ENCODE measurements around the gene REN. TPM values are rescaled to one million over a fixed set of nuclear protein-coding genes. Genes with fewer than 3 reads are reported as not detected.

Gene REN
- total and polyA plus RNA-seq, 2 of the 8 experiments (the other 6 are each of a cell fraction or from before 2014, with no cell fraction given), result 0.05 TPM; not detected in 1

DNA sequence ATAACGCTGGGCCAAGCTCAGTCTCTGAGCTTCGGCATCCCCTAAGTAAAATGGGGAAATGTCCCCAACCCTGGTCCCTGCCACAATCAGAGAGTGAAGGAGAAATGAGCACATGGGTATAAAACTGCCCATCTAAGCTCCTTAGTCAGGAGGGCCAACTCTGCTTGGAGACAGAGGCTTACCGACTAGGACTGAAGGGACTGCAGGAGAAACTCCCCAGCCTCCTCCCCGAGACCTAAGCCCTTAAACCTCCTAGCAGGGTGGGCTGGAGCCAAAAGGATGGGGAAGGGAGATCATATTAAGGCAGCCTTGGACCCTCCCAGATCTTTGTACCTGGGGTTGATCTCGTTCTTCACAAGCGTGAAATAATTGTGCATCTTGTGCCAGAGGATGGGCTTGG lies 19.8 kb downstream of the REN start (continued):
- no peak for TF ChIP-seq RXRA (IDR thresholded peaks at IDR 0.05; ENCODE audit: insufficient read depth, low read depth, low read length)
